HepG2 (cell line): ENCODE data around the gene PNKD. TPM values are rescaled to one million over a fixed set of nuclear protein-coding genes. Genes with fewer than 3 reads are reported as not detected.

Experiments
- DNMT3B ChIP-seq: conservative IDR thresholded peaks from 2 replicates; pipeline ENCODE4 v1.6.1; 2016; ENCODE audit warnings: missing biosample characterization, control low read depth
- GATAD2A ChIP-seq: IDR thresholded peaks from 2 replicates; pipeline ENCODE4 v1.6.1; 2016
- MIXL1 ChIP-seq: IDR thresholded peaks from 2 replicates; pipeline ENCODE4 v1.6.1; 2016
- NCOA1 ChIP-seq: sonication (generic); formaldehyde crosslinking; IDR thresholded peaks from 2 replicates; pipeline ENCODE4 v1.9.0; 2021; ENCODE audit warnings: missing genetic modification reagents
- PITX1 ChIP-seq: sonication (generic); formaldehyde crosslinking; IDR thresholded peaks from 2 replicates; pipeline ENCODE4 v1.5.1; 2020; ENCODE audit warnings: mild to moderate bottlenecking, missing genetic modification reagents
- POLR2AphosphoS5 ChIP-seq: IDR thresholded peaks from 2 replicates; pipeline ENCODE4 v1.6.1; 2012; ENCODE audit warnings: low read depth, low read length
- SMAD3 ChIP-seq: sonication (generic); formaldehyde crosslinking; IDR thresholded peaks from 2 replicates; pipeline ENCODE4 v1.4.0; 2020; ENCODE audit warnings: missing genetic modification reagents
- SNAI1 ChIP-seq: sonication (generic); formaldehyde crosslinking; IDR thresholded peaks from 2 replicates; pipeline ENCODE4 v1.5.0; 2020; ENCODE audit warnings: mild to moderate bottlenecking, missing genetic modification reagents, borderline replicate concordance
- SRSF1 ChIP-seq: fragments of 200-400 bp; formaldehyde crosslinking; optimal IDR thresholded peaks from 2 replicates; pipeline ENCODE3; 2017; ENCODE audit warnings: mild to moderate bottlenecking, low read depth, low read length, moderate library complexity
- TGIF2 ChIP-seq: IDR thresholded peaks from 2 replicates; pipeline ENCODE4 v1.6.1; 2016; ENCODE audit warnings: control low read depth, missing compliant biosample characterization
- THYN1 ChIP-seq: sonication (generic); formaldehyde crosslinking; IDR thresholded peaks from 2 replicates; pipeline ENCODE4 v1.8.1; 2023; ENCODE audit warnings: low read depth, mild to moderate bottlenecking, moderate library complexity, missing genetic modification reagents, borderline replicate concordance
- YEATS4 ChIP-seq: sonication (generic); formaldehyde crosslinking; IDR thresholded peaks from 2 replicates; pipeline ENCODE4 v1.4.0; 2020; ENCODE audit warnings: missing genetic modification reagents, borderline replicate concordance
- ZBTB8A ChIP-seq: sonication (generic); formaldehyde crosslinking; IDR thresholded peaks from 2 replicates; pipeline ENCODE4 v1.4.0; 2020; ENCODE audit warnings: mild to moderate bottlenecking, low read depth, missing genetic modification reagents, borderline replicate concordance
- ZFP91 ChIP-seq: sonication (generic); formaldehyde crosslinking; IDR thresholded peaks from 2 replicates; pipeline ENCODE4 v1.9.0; 2022; ENCODE audit warnings: missing genetic modification reagents, mild to moderate bottlenecking, borderline replicate concordance
- ZNF224 ChIP-seq: sonication (generic); formaldehyde crosslinking; IDR thresholded peaks from 2 replicates; pipeline ENCODE4 v1.5.0; 2020; ENCODE audit warnings: mild to moderate bottlenecking, missing genetic modification reagents
- ZNF318 ChIP-seq: sonication (generic); formaldehyde crosslinking; IDR thresholded peaks from 2 replicates; pipeline ENCODE4 v1.4.0; 2020; ENCODE audit warnings: mild to moderate bottlenecking, missing genetic modification reagents
- polyA plus RNA-seq, 8 experiments: library from polyadenylated mRNA; depleted of rRNA in 3 of 8; stranded (reverse) in 7 of 8; unstranded in 1 of 8; fragments of >200 nt; fragmentation: Illumina TruSeq in 4 of 8; extraction: Trizol in 4 of 8; gene quantifications; 2 replicates each; pipeline versions ENCODE4 v1.2.1 to v1.2.3, GENCODE V29; 2011 to 2016; ENCODE audit warnings: low read depth in 4 of 8, missing spikeins in 1 of 8, mixed read lengths in 1 of 8; ENCODE audit not compliant: insufficient read depth in 1 of 8
- total RNA-seq, 5 experiments: library from RNA; depleted of rRNA; stranded (reverse); fragments of >200 nt; fragmentation: Illumina TruSeq; extraction: Trizol; gene quantifications; 2 replicates each; pipeline ENCODE4 v1.2.3, GENCODE V29; 2016; ENCODE audit warnings: low read depth in 1 of 5
- TF ChIP-seq, protein P1 (sequence below): sonication (generic); formaldehyde crosslinking; IDR thresholded peaks from 2 replicates; pipeline ENCODE4 v1.5.0; 2020; ENCODE audit warnings: mild to moderate bottlenecking, missing genetic modification reagents, borderline replicate concordance

Gene PNKD
- total and polyA plus RNA-seq, 2 of the 13 experiments (the other 11 are each of a cell fraction or from before 2014, with no cell fraction given) = 55.9 to 80.4 TPM

- TF ChIP-seq ZNF318 (CRISPR knock-in tag) (no peak), TGIF2 (CRISPR knock-in tag) (peak; percentile 25; the same call in 1 of the 2 replicates), DNMT3B (no peak), SRSF1 (no peak), NCOA1 (CRISPR knock-in tag) (peak; percentile 67), ZNF224 (CRISPR knock-in tag) (peak; percentile 69), SNAI1 (peak; percentile 46; the same call in 1 of the 2 replicates), SMAD3 (CRISPR knock-in tag) (0 out of 2 replicates have a peak, but pooled peaks have one; percentile 38), PITX1 (CRISPR knock-in tag) (no peak), POLR2AphosphoS5 (peak; percentile 67), THYN1 (no peak), ZBTB8A (CRISPR knock-in tag) (no peak), MIXL1 (no peak), YEATS4 (CRISPR knock-in tag) (peak; percentile 54; the same call in 1 of the 2 replicates), GATAD2A (CRISPR knock-in tag) (peak; percentile 63), ZFP91 (CRISPR knock-in tag) (peak; percentile 74)
- TF ChIP-seq, protein P1, sequence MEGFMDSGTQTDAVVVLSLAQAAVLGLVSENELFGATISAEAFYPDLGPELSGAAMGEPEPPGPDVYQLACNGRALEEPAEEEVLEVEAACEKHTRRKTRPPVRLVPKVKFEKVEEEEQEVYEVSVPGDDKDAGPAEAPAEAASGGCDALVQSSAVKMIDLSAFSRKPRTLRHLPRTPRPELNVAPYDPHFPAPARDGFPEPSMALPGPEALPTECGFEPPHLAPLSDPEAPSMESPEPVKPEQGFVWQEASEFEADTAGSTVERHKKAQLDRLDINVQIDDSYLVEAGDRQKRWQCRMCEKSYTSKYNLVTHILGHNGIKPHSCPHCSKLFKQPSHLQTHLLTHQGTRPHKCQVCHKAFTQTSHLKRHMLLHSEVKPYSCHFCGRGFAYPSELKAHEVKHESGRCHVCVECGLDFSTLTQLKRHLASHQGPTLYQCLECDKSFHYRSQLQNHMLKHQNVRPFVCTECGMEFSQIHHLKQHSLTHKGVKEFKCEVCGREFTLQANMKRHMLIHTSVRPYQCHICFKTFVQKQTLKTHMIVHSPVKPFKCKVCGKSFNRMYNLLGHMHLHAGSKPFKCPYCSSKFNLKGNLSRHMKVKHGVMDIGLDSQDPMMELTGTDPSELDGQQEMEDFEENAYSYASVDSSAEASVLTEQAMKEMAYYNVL (CRISPR knock-in tag) = peak; percentile 46; the same call in 1 of the 2 replicates
Observed at GRCh38 chr2:218323526-218324472, 53.5 kb downstream of the PNKD start (continued).
